Activated T-helper 1 cell treated with anti-CD3 and anti-CD28 coated beads, Interleukin-12 subunit alpha, Interleukin-12 subunit beta, Interleukin-2, Interleukin-4 antibody, amounts not matched to agents 30 ng/mL and 10 ng/mL and 1 ng/mL, durations not matched to agents 14 hours and 24 hours and 36 hours (primary cell): ENCODE results near the gene SYNGR3. TPM values are rescaled to one million over a fixed set of nuclear protein-coding genes. Genes with fewer than 3 reads are reported as not detected.

ENCODE experiments used
- DNase-seq: peaks from one replicate; pipeline ENCODE4 v3.0.0; 2021; ENCODE audit warnings: low spot score
- H3K27ac Mint-ChIP-seq: one replicate; pipeline ENCODE4 v1.8.0; 2021; ENCODE audit warnings: mild to moderate bottlenecking, mixed read lengths
- H3K27me3 Mint-ChIP-seq: one replicate; pipeline ENCODE4 v1.8.0; 2022; ENCODE audit warnings: mild to moderate bottlenecking, moderate library complexity, mixed read lengths; ENCODE audit not compliant: insufficient read depth
- H3K36me3 Mint-ChIP-seq: one replicate; pipeline ENCODE4 v1.8.0; 2021; ENCODE audit warnings: low read depth, mixed read lengths
- H3K4me1 Mint-ChIP-seq: one replicate; pipeline ENCODE4 v1.8.0; 2021; ENCODE audit warnings: low read depth, mixed read lengths
- H3K4me3 Mint-ChIP-seq: one replicate; pipeline ENCODE4 v1.8.0; 2021; ENCODE audit warnings: mild to moderate bottlenecking, moderate library complexity, mixed read lengths
- H3K9me3 Mint-ChIP-seq: one replicate; pipeline ENCODE4 v1.8.0; 2021; ENCODE audit warnings: mixed read lengths
- intact Hi-C: fragments of 100-400 bp; cut with micrococcal nuclease; formaldehyde crosslinking; loops from one replicate; pipeline ENCODE4 v1.15.1; 2024
- total RNA-seq: library from RNA; stranded (reverse); gene quantifications from 2 replicates; pipeline ENCODE4 v1.2.3, GENCODE V29; 2022

The SYNGR3 gene
- total RNA-seq = 21.2 and 26.3 TPM in 2 replicates

- Mint-ChIP-seq H3K36me3 (peaks cover 17% of the 10 kb centered on the region), H3K27ac (peak within 1 kb of the TSS; percentile 84), H3K4me3 (peak within 1 kb of the TSS; percentile 82), H3K9me3 (no peaks in the 10 kb centered on the region), H3K27me3 (peaks cover 11% of the 10 kb centered on the region), H3K4me1 (peaks cover 26% of the 10 kb centered on the region)
- DNase-seq = no peak
- intact Hi-C loops = no loop called here
Measured at GRCh38 chr16:1989209-1990100, at the start of gene SYNGR3. Gene SYNGR3, plus strand, starts transcription at chr16:1989970. Its CDS starts 133 bp downstream, at chr16:1990103.

GRCh38 chr16:1940273-1941161 lies 49.3 kb upstream of the SYNGR3 start:
- H3K27me3 Mint-ChIP-seq = no peaks in the 10 kb centered on the region
- no peak overlapping the region for H3K27ac Mint-ChIP-seq
- no peaks in the 10 kb centered on the region for H3K9me3 Mint-ChIP-seq
- no peak overlapping the region for H3K4me3 Mint-ChIP-seq
- H3K4me1 Mint-ChIP-seq = peaks cover 19% of the 10 kb centered on the region
- intact Hi-C loops = loop anchor here (5.0 to 10.0 kb wide), 2 partner anchors 202 to 1164 kb away; no protein-coding TSS in a partner anchor
- DNase-seq = no peak
- H3K36me3 Mint-ChIP-seq = peaks cover 15% of the 10 kb centered on the region

- H3K4me3 Mint-ChIP-seq = peak overlapping the region; percentile 87
- peak overlapping the region; percentile 58 for H3K27ac Mint-ChIP-seq
- H3K27me3 Mint-ChIP-seq = no peaks in the 10 kb centered on the region
- no peaks in the 10 kb centered on the region for H3K9me3 Mint-ChIP-seq
- intact Hi-C loops = loop anchor here (2.0 to 10.0 kb wide), 3 partner anchors 169 to 1163 kb away; partner anchors contain the start of genes EME2 and MRPS34
- peaks cover 15% of the 10 kb centered on the region for H3K36me3 Mint-ChIP-seq
- no peak for DNase-seq
- H3K4me1 Mint-ChIP-seq = peaks cover 19% of the 10 kb centered on the region
Measured at GRCh38 chr16:1941162-1942046, 48.4 kb upstream of the SYNGR3 start.

GRCh38 chr16:1942047-1942809 lies 47.5 kb upstream of the SYNGR3 start:
- DNase-seq = no peak
- Mint-ChIP-seq H3K4me1 (peaks cover 19% of the 10 kb centered on the region), H3K36me3 (peaks cover 11% of the 10 kb centered on the region), H3K27me3 (no peaks in the 10 kb centered on the region), H3K27ac (peak overlapping the region; percentile 58), H3K9me3 (no peaks in the 10 kb centered on the region), H3K4me3 (peak overlapping the region; percentile 87)
- intact Hi-C loops = loop anchor here (2.0 to 10.0 kb wide), 3 partner anchors 169 to 1163 kb away; partner anchors contain the start of genes EME2 and MRPS34

GRCh38 chr16:1942810-1943726 lies 46.7 kb upstream of the SYNGR3 start, which contains the start of gene MSRB1:
Gene MSRB1, minus strand, starts transcription at chr16:1943199. Its CDS starts 43 bp downstream, at chr16:1943156.
- H3K27me3 Mint-ChIP-seq = no peaks in the 10 kb centered on the region
- peaks cover 8% of the 10 kb centered on the region for H3K36me3 Mint-ChIP-seq
- peak within 1 kb of the TSS; percentile 58 for H3K27ac Mint-ChIP-seq
- H3K9me3 Mint-ChIP-seq = no peaks in the 10 kb centered on the region
- H3K4me1 Mint-ChIP-seq = peaks cover 19% of the 10 kb centered on the region
- peak within 1 kb of the TSS; percentile 87 for H3K4me3 Mint-ChIP-seq
- peak; percentile 100 for DNase-seq
- intact Hi-C loops = loop anchor here (1.0 to 10.0 kb wide), 9 partner anchors 14 to 1162 kb away; partner anchors contain the start of genes EME2, HAGH, MRPS34 and NDUFB10

- no peak for DNase-seq
- Mint-ChIP-seq H3K4me3 (peak overlapping the region; percentile 87), H3K36me3 (peaks cover 4% of the 10 kb centered on the region), H3K4me1 (peaks cover 19% of the 10 kb centered on the region), H3K27ac (peak overlapping the region; percentile 40), H3K27me3 (no peaks in the 10 kb centered on the region), H3K9me3 (no peaks in the 10 kb centered on the region)
- intact Hi-C loops = loop anchor here (5.0 to 10.0 kb wide), 2 partner anchors 198 to 1160 kb away; no protein-coding TSS in a partner anchor
Measured at GRCh38 chr16:1944612-1945199, 45.1 kb upstream of the SYNGR3 start.

GRCh38 chr16:1945559-1946391 lies 44.0 kb upstream of the SYNGR3 start:
- peaks cover 4% of the 10 kb centered on the region for H3K36me3 Mint-ChIP-seq
- H3K4me3 Mint-ChIP-seq = no peak overlapping the region
- H3K27me3 Mint-ChIP-seq = no peaks in the 10 kb centered on the region
- H3K27ac Mint-ChIP-seq = no peak overlapping the region
- H3K9me3 Mint-ChIP-seq = no peaks in the 10 kb centered on the region
- intact Hi-C loops = loop anchor here (10.0 kb wide), 1 partner anchor 1159 kb away; no protein-coding TSS in a partner anchor
- DNase-seq = no peak
- H3K4me1 Mint-ChIP-seq = peaks cover 19% of the 10 kb centered on the region

GRCh38 chr16:1946495-1947368 lies 43.0 kb upstream of the SYNGR3 start:
- Mint-ChIP-seq H3K36me3 (no peaks in the 10 kb centered on the region), H3K9me3 (no peaks in the 10 kb centered on the region), H3K4me3 (no peak overlapping the region), H3K27ac (no peak overlapping the region), H3K4me1 (peaks cover 14% of the 10 kb centered on the region), H3K27me3 (no peaks in the 10 kb centered on the region)
- intact Hi-C loops = loop anchor here (10.0 kb wide), 1 partner anchor 1158 kb away; no protein-coding TSS in a partner anchor
- DNase-seq = no peak

GRCh38 chr16:1947369-1947670 lies 42.5 kb upstream of the SYNGR3 start:
- Mint-ChIP-seq H3K27ac (no peak overlapping the region), H3K9me3 (no peaks in the 10 kb centered on the region), H3K4me3 (no peak overlapping the region), H3K36me3 (no peaks in the 10 kb centered on the region), H3K27me3 (no peaks in the 10 kb centered on the region), H3K4me1 (peaks cover 8% of the 10 kb centered on the region)
- no peak for DNase-seq
- intact Hi-C loops = loop anchor here (10.0 kb wide), 1 partner anchor 1157 kb away; no protein-coding TSS in a partner anchor
